ENCODE data around the gene EXOC3L4. TPM values are rescaled to one million over a fixed set of nuclear protein-coding genes. Genes with fewer than 3 reads are reported as not detected.

The EXOC3L4 gene
- total and polyA plus RNA-seq, 2 of the 8 experiments (the other 6 are each of a cell fraction or from before 2014, with no cell fraction given), result 0.45 to 0.57 TPM

DNA sequence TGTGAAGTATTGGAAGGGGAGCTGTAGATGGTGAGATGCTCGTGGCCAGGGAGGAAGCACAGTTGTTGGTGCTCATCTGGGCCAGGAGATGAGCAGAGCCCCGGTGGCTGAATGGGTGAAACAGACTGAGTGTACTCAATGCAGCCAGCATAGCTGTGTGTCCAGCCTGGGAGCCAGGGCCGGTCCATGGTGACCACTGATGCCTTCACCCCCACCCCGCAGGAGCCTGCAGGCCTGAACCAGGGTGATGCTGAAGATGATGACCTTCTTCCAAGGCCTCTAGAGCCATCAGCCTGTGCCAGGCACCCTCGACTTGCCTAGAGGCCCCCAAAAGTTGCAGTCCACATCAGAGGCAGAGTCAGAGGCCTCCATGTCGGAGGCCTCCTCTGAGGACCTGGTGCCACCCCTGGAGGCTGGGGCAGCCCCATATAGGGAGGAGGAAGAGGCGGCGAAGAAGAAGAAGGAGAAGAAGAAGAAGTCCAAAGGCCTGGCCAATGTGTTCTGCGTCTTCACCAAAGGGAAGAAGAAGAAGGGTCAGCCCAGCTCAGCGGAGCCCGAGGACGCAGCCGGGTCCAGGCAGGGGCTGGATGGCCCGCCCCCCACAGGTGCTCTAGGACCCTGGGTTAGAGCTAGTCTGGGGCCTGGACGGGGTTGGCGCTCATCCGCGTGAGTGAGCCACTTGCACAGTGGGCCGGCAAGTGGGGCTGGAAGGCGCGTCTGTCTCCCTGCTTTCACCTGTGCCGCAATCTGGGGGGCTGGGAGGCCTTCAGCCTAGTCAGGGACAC is 31.8 kb downstream of the EXOC3L4 start (continued):
- no peak for TF ChIP-seq FOSL1 (IDR thresholded peaks at IDR 0.05; ENCODE audit: insufficient read depth, low read depth, low read length)
- no peak for TF ChIP-seq SRF (IDR thresholded peaks at IDR 0.05; ENCODE audit: low read depth, low read length)
- TF ChIP-seq POLR2AphosphoS5 (IDR thresholded peaks at IDR 0.05; ENCODE audit: low read depth, low read length), result no peak
- no peak for TF ChIP-seq HDAC6 (IDR thresholded peaks at IDR 0.05; ENCODE audit: low read depth, low read length)

Measured in H1 (cell line).